ENCODE results near the gene VAV1. TPM values are rescaled to one million over a fixed set of nuclear protein-coding genes. Genes with fewer than 3 reads are reported as not detected.

VAV1 gene, protein sequence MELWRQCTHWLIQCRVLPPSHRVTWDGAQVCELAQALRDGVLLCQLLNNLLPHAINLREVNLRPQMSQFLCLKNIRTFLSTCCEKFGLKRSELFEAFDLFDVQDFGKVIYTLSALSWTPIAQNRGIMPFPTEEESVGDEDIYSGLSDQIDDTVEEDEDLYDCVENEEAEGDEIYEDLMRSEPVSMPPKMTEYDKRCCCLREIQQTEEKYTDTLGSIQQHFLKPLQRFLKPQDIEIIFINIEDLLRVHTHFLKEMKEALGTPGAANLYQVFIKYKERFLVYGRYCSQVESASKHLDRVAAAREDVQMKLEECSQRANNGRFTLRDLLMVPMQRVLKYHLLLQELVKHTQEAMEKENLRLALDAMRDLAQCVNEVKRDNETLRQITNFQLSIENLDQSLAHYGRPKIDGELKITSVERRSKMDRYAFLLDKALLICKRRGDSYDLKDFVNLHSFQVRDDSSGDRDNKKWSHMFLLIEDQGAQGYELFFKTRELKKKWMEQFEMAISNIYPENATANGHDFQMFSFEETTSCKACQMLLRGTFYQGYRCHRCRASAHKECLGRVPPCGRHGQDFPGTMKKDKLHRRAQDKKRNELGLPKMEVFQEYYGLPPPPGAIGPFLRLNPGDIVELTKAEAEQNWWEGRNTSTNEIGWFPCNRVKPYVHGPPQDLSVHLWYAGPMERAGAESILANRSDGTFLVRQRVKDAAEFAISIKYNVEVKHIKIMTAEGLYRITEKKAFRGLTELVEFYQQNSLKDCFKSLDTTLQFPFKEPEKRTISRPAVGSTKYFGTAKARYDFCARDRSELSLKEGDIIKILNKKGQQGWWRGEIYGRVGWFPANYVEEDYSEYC
- total RNA-seq (2022; extraction: Qiagen RNA extraction; ENCODE audit: low read depth), result 7.0 to 8.7 TPM (median 8.2 TPM) in 5 replicates

DNA sequence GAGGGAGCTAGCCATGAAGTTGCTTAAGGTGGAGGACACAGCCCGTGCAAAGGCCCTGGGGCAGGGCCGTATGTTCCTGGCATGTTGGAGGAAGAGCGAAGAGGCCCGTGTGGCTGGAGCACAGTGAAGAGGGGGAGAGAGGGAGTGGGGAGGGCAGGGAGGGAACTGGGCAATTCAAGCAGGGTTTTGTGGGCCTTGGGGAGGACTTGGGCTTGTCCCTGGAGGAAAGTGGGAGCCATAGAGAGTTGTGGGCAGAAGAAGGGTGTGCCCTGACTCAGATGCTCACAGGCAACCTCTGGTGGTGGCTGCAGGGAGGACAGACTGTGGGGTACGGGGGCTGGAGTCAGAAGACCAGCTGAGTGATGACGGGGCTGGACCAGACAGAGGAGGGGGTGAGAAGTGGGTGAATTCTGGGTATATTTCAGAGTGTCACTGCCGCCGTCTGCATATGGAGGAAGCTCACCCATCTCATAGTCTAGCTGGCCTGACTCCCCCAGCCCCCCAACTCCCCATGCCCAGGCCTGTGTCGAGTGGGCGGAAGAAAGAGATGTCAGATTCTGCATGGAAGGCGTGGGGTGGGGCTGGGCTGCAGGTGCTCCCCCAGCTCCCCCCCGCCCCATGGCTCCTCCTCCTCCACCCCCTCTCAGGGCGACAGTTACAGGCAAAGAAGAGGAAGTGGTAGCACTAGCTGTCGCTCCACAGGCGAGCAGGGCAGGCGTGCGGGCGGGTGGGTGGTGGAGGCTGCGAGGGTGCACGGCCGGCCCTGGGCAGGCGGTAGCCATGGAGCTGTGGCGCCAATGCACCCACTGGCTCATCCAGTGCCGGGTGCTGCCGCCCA lies at the start of gene VAV1:
TSS of gene VAV1 (plus strand) at position 681 of the 838 bp plus-strand sequence. CDS start at position 781, 100 bp downstream.

DNA sequence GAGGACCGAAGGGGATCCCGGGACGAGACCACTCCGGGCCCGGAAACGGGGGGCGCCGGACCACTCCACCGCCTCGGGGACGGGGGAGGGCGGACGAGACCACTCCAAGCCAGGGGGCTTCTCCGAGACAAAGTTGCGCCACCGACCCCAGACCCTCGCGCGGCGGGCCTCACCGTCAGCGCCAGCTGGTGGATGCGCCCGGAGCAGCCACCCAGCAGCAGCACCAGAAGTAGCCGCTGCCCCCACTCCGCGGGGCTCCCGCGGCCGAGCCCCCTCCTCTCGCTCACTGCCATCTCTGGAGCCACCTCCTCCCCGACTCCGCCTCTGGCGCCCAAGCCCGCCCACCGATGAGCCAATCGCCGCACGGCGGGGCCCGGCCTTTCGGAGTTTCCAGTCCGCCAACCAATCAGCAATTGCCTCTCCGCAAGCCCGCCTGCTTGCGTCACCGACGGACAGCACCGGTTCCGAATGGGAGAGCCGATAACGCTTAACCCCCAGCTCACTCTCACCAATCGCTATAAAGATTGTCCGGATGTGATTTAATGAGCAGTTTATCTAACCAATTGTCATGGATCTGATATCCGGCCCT lies 35.1 kb upstream of the VAV1 start, which contains the start of gene GPR108:
TSS of gene GPR108 (minus strand) at position 297 of the 589 bp plus-strand sequence. CDS start at position 293, 4 bp downstream.

DNA sequence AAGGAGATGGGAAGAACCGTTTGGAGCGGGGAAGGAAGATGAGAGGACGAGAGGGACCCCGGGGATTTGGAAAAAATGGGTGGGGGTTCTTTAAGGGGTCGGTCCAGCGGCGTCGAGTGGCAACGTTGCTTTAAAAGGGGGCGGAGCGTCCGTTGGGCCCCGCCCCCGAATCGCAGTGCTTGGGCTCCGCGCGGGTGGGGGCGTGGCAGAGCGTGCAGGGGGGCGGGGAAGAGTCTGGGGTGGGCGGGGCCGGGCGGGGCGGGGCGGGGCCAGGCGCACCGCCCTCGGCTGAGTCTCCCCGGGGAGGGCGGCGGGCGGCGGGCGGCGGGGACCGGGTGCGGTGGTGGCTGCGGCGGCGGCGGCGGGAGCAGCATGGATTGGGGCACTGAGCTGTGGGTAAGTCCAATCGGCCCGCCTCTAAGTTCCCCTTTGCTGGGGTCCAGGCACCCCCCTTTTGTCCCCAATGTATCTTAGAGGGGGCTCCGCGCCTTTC lies 33.1 kb upstream of the VAV1 start, which contains the start of gene TRIP10:
TSS of gene TRIP10 (plus strand) at position 291 of the 493 bp plus-strand sequence. CDS start at position 373, 82 bp downstream.

DNA sequence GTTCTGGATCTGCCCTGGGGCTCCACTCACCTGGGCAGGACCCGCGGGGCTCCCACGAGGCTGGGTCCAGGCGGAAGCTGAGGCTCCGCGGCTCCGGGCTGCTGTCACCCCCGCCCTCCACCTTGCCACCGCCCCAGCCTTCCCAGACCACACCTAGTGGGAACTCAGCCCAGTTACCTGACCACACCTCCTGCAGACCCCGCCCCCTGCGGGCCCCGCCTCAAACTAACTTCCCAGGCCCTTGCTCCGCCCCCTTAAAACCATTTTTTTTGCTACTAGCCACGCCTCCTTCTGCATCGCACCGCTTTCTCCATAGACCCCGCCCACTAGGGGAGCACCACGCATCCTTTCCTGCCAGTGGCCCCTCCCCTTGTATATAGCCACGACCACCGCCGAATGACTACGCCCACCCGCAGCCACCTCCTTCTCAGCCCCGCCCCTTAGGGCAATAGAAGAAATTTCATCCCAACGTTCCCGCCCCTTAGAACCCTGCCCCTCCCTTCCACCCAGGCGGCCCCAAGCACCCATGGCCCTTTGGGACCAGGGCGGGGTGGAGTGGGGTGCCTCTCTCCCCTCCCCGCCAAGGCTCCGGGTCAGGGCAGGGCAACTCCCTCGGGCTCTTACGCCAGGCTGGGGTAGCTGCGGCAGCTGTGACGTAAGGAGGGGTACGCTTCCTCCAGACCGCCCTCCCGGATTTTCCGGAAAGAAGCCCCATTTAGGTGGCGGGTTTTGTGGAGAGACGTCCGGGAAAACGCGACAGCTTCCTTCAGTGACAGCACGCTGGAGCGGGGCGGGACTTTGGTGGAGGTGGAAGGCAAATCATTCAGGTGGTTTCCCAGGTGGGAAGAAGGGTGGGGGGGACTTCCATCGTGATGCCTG lies 4.9 kb upstream of the VAV1 start, which contains the start of gene SH2D3A:
TSS of gene SH2D3A (minus strand) at position 79 of the 879 bp plus-strand sequence. CDS start 3,687 bp downstream, outside the sequence.

DNA sequence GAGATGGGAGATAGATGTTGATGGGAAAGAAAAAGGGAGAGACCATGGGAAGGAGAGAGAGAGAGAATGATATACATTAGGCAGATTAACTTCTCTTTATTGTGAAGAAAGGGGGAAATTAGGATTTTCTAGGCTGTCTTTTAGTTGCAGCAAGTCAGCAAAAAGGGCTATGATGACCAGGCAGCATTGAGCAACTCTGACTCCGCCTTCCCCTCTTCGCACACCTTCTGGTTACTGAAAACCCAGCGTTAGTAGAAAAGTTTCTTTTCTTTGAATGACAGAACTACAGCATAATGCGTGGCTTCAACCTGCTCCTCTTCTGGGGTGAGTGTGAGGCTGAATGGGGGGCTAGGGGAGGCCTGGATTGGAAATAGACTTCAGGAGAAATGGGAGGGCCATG lies 114.8 kb downstream of the VAV1 start, which contains the start of gene ADGRE1:
TSS of gene ADGRE1 (plus strand) at position 264 of the 400 bp plus-strand sequence. CDS start at position 294, 30 bp downstream.

Other genes starting within 250 kb of the VAV1 start
- gene TNFSF9, start 241.7 kb upstream of the VAV1 start, total RNA-seq (2022; extraction: Qiagen RNA extraction; ENCODE audit: low read depth), result 5.4 to 8.2 TPM (median 6.7 TPM) in 5 replicates
- 15.5 to 26.2 TPM (median 23.1 TPM) in 5 replicates for gene CD70, start 181.6 kb upstream of the VAV1 start, total RNA-seq (2022; extraction: Qiagen RNA extraction; ENCODE audit: low read depth)
- gene TNFSF14, start 102.5 kb upstream of the VAV1 start, total RNA-seq (2022; extraction: Qiagen RNA extraction; ENCODE audit: low read depth), result 0.05 to 0.09 TPM (median 0.08 TPM) in 4 of 5 replicates, not detected in the other
- 39.0 to 46.5 TPM (median 41.8 TPM) in 5 replicates for gene C3, start 52.1 kb upstream of the VAV1 start, total RNA-seq (2022; extraction: Qiagen RNA extraction; ENCODE audit: low read depth)
- gene GPR108, start 35.1 kb upstream of the VAV1 start, total RNA-seq (2022; extraction: Qiagen RNA extraction; ENCODE audit: low read depth), result 31.9 to 42.4 TPM (median 41.7 TPM) in 5 replicates
- gene TRIP10, start 33.0 kb upstream of the VAV1 start, total RNA-seq (2022; extraction: Qiagen RNA extraction; ENCODE audit: low read depth), result 52.3 to 61.0 TPM (median 57.6 TPM) in 5 replicates
- 12.9 to 14.9 TPM (median 13.3 TPM) in 5 replicates for gene SH2D3A, start 5.3 kb upstream of the VAV1 start, total RNA-seq (2022; extraction: Qiagen RNA extraction; ENCODE audit: low read depth)
- 4.6 to 6.8 TPM (median 5.3 TPM) in 5 replicates for gene ADGRE1, start 114.9 kb downstream of the VAV1 start, total RNA-seq (2022; extraction: Qiagen RNA extraction; ENCODE audit: low read depth)
- not detected in 5 replicates for gene MBD3L2B, start 248.7 kb downstream of the VAV1 start, total RNA-seq (2022; extraction: Qiagen RNA extraction; ENCODE audit: low read depth)